Measurements from ENCODE around the gene HS6ST2. TPM values are rescaled to one million over a fixed set of nuclear protein-coding genes. Genes with fewer than 3 reads are reported as not detected.

HS6ST2 gene
- polyA plus RNA-seq, 1 of the 3 experiments (the other 2 are of a cell fraction), result 0.05 TPM

GRCh38 chrX:132968296-132968949, 10.0 kb upstream of the HS6ST2 start:
- Histone ChIP-seq H3F3A (replicated peaks; ENCODE audit: insufficient read depth) (no peaks in the 10 kb centered on the region), H3K4me2 (no peak overlapping the region), H3K4me1 (ENCODE audit: control insufficient read depth in 1 of 2, insufficient read depth in 2 of 2, low read depth in 1 of 2, low read length in 1 of 2) (peaks cover 0 to 13% of the 10 kb centered on the region in 2 experiments; a peak in 2 of 4 replicates), H2AFZ (ENCODE audit: low read depth) (no peak overlapping the region), H3K9me2 (no peaks in the 10 kb centered on the region), H3K9me3 (no peaks in the 10 kb centered on the region), H4K20me1 (ENCODE audit: insufficient read depth) (no peaks in the 10 kb centered on the region), H3K79me2 (ENCODE audit: insufficient read depth) (no peaks in the 10 kb centered on the region), H3K36me3 (replicated peaks in 1 of 2; ENCODE audit: control insufficient read depth in 1 of 2, insufficient read depth in 2 of 2, low read length in 1 of 2) (no peaks in the 10 kb centered on the region), H3K9ac (no peak overlapping the region), H3K27ac (ENCODE audit: low read depth in 2 of 2, low read length in 1 of 2) (no peak overlapping the region; a peak in 1 of 4 replicates), H3K27me3 (ENCODE audit: insufficient read depth) (no peaks in the 10 kb centered on the region; the same call in 1 of the 2 replicates), H3K4me3 (ENCODE audit: low read depth in 2 of 2, low read length in 1 of 2) (no peak overlapping the region)
- CTCF ChIA-PET, result interaction anchor here (0.9 to 1.9 kb wide), 4 partner anchors 8 to 205 kb away, joined by 3 to 6 read pairs (median 4); partner anchors contain the start of gene HS6ST2
- TF ChIP-seq MAX (IDR thresholded peaks at IDR 0.05; ENCODE audit: low read depth) (no peak), NFIC (IDR thresholded peaks at IDR 0.05; ENCODE audit: borderline replicate concordance) (no peak), USF2 (IDR thresholded peaks at IDR 0.05; ENCODE audit: borderline replicate concordance, low read depth, low read length) (no peak), TAF1 (IDR thresholded peaks at IDR 0.05; ENCODE audit: borderline replicate concordance, low read depth, low read length) (no peak)
- POLR2A ChIA-PET, result interaction anchor here (1.1 kb wide), 1 partner anchor 11 kb away, joined by 4 read pairs; no protein-coding TSS in a partner anchor
- WGBS (ENCODE audit: low lambda C conversion rate), result 11% methylated on average over 6 of the region's 6 CpGs
- no peak for DNase-seq

- Histone ChIP-seq H3F3A (replicated peaks; ENCODE audit: insufficient read depth) (no peaks in the 10 kb centered on the region), H3K4me2 (no peak overlapping the region), H3K9me2 (no peaks in the 10 kb centered on the region), H3K4me1 (ENCODE audit: control insufficient read depth in 1 of 2, insufficient read depth in 2 of 2, low read depth in 1 of 2, low read length in 1 of 2) (peaks cover 0 to 9% of the 10 kb centered on the region in 2 experiments; a peak in 2 of 4 replicates), H3K9ac (no peak overlapping the region), H3K27ac (ENCODE audit: low read depth in 2 of 2, low read length in 1 of 2) (peak overlapping the region in 1 of 2 experiments; percentile 72; a peak in 1 of 4 replicates), H4K20me1 (ENCODE audit: insufficient read depth) (no peaks in the 10 kb centered on the region), H3K79me2 (ENCODE audit: insufficient read depth) (no peaks in the 10 kb centered on the region), H3K27me3 (ENCODE audit: insufficient read depth) (no peaks in the 10 kb centered on the region; the same call in 1 of the 2 replicates), H2AFZ (ENCODE audit: low read depth) (no peak overlapping the region), H3K9me3 (no peaks in the 10 kb centered on the region), H3K36me3 (replicated peaks in 1 of 2; ENCODE audit: control insufficient read depth in 1 of 2, insufficient read depth in 2 of 2, low read length in 1 of 2) (no peaks in the 10 kb centered on the region), H3K4me3 (ENCODE audit: low read depth in 2 of 2, low read length in 1 of 2) (no peak overlapping the region)
- 9% methylated on average over 3 of the region's 3 CpGs for WGBS (ENCODE audit: low lambda C conversion rate)
- no peak for TF ChIP-seq USF1 (IDR thresholded peaks at IDR 0.05; ENCODE audit: borderline replicate concordance, low read depth)
- TF ChIP-seq RCOR1 (IDR thresholded peaks at IDR 0.05; ENCODE audit: low read length), result no peak
- no peak for TF ChIP-seq CTCF (IDR thresholded peaks at IDR 0.05)
- no peak for TF ChIP-seq ZBTB33 (IDR thresholded peaks at IDR 0.05; ENCODE audit: borderline replicate concordance, low read depth)
- no peak for TF ChIP-seq NRF1 (IDR thresholded peaks at IDR 0.05; ENCODE audit: low read depth, low read length)
- no peak for TF ChIP-seq MXI1 (IDR thresholded peaks at IDR 0.05; ENCODE audit: low read depth, low read length)
- no peak for TF ChIP-seq EZH2phosphoT487 (IDR thresholded peaks at IDR 0.05; ENCODE audit: borderline replicate concordance, low read depth)
- TF ChIP-seq CHD2 (IDR thresholded peaks at IDR 0.05; ENCODE audit: low read length, partially characterized antibody), result no peak
- no peak for TF ChIP-seq TEAD4 (IDR thresholded peaks at IDR 0.05; ENCODE audit: borderline replicate concordance, insufficient read depth)
- TF ChIP-seq PBX3 (IDR thresholded peaks at IDR 0.05), result no peak
- TF ChIP-seq SMC3 (IDR thresholded peaks at IDR 0.05; ENCODE audit: low read depth, low read length), result no peak
- TF ChIP-seq YY1 (IDR thresholded peaks at IDR 0.05; ENCODE audit: low read depth), result no peak
- TF ChIP-seq RFX5 (IDR thresholded peaks at IDR 0.05; ENCODE audit: low read length), result no peak
- no peak for TF ChIP-seq TAF1 (IDR thresholded peaks at IDR 0.05; ENCODE audit: borderline replicate concordance, low read depth, low read length)
- TF ChIP-seq NFIC (IDR thresholded peaks at IDR 0.05; ENCODE audit: borderline replicate concordance), result no peak
- TF ChIP-seq ELF1 (IDR thresholded peaks at IDR 0.05), result no peak
- TF ChIP-seq GATA2 (CRISPR knock-in tag; IDR thresholded peaks at IDR 0.05), result no peak
- POLR2A ChIA-PET, result interaction anchor here (1.0 to 1.2 kb wide), 2 partner anchors 9 to 270 kb away, joined by 3 to 6 read pairs; partner anchors contain the start of gene HS6ST2
- no peak for DNase-seq
- CTCF ChIA-PET, result interaction anchor here (0.9 to 1.9 kb wide), 5 partner anchors 9 to 703 kb away, joined by 3 to 6 read pairs (median 5); no protein-coding TSS in a partner anchor
These were observed 8.6 kb upstream of the HS6ST2 start for GRCh38 chrX:132967049-132967448.

Data from SK-N-SH (cell line).